Right kidney (tissue), 1 donor: ENCODE measurements around the gene SLC25A31.
A peak's percentile ranks its signal among the peaks of the same experiment; 100 is the strongest.

Experiments
- DNase-seq: peaks from one replicate; pipeline ENCODE4 v3.0.0-alpha.2; 2016

SLC25A31 gene

DNA sequence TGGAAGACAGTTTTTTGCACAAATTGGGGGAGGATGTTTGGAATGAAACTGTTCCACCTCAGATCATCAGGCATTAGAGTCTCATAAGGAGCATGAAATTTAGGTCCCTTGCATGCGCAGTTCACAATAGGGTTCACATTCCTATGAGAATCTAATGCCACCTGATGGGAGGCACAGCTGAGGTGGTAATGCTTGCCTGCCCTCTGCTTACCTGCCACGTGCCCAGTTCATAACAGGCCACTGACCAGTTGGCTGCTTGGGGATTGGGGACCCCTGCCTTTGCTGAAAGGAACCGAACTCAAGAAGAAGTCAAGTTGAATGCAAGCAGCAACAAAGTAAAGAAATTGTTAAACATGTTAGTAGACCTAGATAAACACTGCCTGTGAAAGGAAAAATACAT is 47.3 kb downstream of the SLC25A31 start:
- no peak for DNase-seq

GRCh38 chr4:127778102-127778501 is 47.9 kb downstream of the SLC25A31 start:
- DNase-seq: no peak

DNA sequence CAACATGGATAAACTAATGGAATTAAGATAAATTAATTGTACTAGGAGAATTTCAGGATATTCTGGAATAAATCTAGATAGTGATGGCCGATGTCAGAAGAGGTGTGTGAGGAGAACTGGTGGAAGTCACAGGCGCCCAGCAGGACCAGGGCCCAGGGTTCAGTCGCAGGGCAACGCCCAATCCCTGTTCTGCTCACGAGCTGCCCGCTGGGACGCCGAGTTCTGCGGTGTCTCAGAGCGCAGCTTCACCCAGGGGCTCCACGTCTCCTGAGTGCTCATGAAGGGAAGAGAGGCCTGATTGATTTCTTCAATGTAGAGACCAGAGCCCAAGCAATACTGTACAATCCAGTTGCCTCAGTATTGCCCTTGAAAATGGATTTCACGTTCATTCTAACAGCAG is 50.4 kb downstream of the SLC25A31 start:
- DNase-seq: no peak

- peak; percentile 78 for DNase-seq
These were observed 51.3 kb downstream of the SLC25A31 start for GRCh38 chr4:127781300-127782024.

DNA sequence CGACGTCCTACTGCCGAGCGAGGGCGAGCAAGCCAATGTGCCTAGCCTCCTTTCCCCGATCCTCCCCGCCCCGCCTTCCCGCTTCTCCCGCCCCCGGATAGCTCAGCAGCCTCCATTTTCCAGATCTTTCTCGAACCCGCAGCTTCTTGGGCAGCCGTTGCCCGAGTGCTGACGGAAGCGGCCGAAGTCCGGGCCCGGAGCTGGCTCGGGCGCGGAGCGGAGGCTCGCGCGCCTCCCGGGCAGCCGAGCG is 51.8 kb downstream of the SLC25A31 start:
- DNase-seq: no peak

DNA sequence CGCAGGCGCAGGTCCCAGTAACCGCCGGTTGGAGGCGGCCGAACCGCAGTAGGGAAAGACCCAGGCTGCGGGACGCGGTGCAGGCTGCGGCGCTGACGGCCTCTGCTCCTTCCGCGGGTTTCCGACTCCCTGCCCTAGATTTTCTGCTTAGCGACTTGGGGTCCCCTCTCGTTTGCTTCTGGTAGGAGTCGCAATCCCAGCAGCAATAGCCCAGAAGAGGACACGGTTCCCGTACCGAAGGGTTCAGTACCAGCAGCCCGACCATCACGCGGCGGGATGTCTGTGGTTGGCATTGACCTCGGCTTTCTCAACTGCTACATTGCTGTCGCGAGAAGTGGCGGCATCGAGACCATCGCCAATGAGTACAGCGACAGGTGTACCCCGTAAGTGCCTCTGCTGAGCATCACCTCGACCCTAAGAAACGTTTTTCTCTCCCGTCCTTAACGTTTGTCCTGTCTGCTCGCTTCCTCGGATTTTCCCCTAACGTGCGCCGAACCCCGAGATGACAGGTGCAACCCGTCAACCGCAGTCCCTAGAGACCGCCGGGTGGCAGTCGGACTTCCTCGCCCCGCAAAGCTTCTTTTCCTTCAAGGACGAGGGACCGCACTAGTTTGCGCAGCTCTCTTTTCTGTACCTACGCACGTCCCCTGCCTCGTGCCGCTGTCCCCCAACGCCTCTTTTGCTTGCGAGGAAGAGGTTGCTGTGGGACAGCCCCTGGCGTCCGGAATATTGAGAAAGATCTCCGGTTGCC is 52.2 kb downstream of the SLC25A31 start, which contains the start of gene HSPA4L:
TSS of gene HSPA4L (plus strand) at position 48 of the 751 bp plus-strand sequence. CDS start at position 277, 229 bp downstream.
- DNase-seq: peak; percentile 88

GRCh38 chr4:127783026-127783769 is 53.0 kb downstream of the SLC25A31 start:
- peak; percentile 76 for DNase-seq

DNA sequence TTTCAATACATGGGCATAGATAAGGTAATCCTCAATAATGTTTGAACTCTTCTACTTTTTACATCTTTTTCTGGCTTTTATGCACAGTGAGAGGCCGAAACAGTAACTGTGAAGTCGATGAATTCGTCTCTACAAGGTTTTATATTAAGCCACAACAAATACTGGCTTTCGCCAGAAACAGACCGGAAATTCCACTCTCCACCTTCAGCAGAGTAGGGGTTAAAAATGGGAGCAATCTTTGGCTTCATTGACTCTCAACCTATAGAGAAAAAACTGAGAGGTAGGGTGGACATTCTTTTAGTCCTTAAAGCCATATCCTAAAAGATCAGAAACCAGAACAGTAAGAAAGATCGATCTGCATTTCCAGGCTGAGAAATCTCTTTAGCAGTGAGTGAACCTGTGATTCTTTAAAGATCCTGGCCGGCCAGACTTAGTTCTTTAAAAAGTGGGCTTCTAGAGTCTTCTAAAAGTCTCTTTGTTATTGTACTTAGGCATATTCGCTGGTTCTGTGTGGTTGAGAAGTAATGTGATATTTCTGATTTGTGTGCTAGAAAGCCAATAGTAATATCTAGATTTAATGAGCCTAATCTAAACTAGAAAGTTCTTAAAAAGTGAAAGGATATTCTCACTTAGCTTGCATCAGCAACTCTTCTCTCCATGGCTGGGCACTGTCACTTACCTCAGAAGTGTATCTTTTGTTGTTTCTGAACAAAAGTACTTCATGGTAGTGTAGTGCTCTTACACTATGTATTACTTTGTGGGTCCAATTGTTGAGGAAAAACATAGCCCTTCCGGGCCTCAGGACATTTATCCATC is 54.0 kb downstream of the SLC25A31 start:
- no peak for DNase-seq

DNA sequence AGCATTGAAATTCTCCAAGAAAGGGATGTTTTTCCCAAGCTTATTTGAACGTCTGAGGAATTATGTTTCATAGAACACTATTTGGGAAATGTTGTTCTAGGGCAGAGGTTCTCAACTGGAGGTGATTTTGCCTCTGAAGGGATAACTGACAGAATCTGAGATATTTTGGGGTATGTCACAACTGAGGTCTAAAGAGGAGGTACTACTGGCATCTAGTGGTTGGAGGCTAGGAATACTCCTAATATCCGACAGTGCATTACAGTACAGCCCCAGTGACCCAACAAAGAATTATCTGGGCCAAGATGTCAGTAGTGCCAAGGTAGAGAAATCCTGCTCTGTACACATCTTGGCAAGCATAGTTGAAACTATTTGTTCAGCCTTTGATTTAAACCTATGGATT is 58.3 kb downstream of the SLC25A31 start:
- no peak for DNase-seq

DNA sequence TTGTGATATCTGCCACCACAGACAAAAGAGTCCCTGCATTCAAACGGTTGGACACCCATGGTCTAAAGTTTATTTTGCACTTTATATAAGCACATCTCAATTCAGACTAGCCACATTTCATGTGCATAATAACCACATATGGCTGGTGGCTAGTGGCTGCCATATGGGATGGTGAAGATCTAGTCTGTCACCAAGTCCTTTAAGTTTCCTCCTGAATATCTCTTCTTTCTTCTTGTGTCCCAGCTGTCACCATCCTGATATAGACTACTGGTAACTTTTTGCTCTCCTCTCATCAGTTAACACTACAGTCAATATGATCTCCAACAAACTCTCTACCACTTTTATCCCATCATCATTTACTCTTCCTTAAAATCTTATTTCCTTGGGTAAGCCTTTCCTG is 61.2 kb downstream of the SLC25A31 start:
- no peak for DNase-seq

- DNase-seq: no peak
These were observed 63.3 kb downstream of the SLC25A31 start for GRCh38 chr4:127793528-127793927.

DNA sequence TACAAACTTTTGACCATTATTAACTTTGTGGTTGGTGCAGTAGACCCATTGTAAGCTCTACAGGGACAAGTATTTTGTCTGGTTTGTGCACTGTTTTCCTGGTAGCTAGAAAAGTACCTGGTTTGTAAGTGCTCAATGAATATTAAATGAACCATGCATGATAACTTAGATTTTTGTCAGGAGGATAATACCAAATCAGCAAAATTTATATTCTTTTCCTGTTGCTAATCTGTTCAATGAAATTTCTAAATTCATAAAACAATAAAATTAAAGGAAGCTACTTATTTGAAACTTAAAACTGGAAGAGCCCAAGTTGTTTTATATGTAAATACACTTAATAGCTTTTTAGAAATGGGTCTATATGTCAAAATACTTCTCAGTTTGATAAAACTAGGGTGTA is 69.5 kb downstream of the SLC25A31 start:
- no peak for DNase-seq

DNA sequence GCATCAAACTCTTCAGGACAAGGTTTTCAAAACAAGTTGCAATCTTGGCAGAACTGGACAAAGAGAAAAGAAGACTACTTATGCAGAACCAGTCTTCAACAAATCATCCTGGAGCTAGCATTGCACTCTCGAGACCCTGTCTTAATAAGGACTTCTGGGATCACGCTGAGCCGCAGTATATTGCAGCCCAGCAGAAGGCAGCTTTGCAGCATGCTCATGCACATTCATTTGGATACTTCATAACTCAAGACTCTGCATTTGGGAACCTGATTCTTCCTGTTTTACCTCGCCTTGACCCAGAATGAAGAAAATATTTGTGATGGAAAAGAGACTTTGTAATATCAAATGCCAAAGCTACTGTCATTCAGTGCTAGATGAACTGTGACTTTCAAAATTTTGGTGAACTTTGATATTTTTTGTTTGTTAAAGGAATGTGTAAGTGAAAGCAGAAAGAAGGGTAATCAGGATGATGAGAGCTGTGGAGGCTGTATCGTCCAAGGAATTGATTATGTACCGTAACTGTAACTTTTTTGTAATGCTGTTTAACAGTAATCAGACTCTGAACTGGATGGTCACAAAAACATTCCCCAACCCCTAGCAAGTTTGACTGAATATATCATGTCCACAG is 79.1 kb downstream of the SLC25A31 start:
- DNase-seq: no peak

DNA sequence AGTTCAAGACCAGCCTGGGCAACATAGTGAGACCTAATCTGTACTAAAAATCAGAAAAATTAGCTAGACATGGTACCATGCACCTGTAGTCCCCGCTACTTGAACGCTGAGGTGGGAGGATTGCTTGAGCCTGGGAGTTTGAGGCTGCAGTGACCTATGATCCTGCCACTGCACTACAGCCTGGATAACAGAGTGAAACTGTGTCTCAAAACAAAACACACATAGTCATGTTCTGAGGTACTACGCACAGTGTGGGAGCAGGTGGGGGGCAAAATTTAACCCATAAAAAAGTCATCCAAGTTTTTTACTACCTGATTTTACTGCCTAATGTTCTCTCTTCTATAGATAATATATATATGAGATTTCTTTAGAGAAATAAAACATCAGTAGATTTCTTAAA is 80.4 kb downstream of the SLC25A31 start:
- no peak for DNase-seq

- no peak for DNase-seq
These were observed 92.2 kb downstream of the SLC25A31 start for GRCh38 chr4:127822430-127822829.
